Measurements from ENCODE around the gene ADARB1. TPM values are rescaled to one million over a fixed set of nuclear protein-coding genes. Genes with fewer than 3 reads are reported as not detected.

Gene ADARB1
- total and polyA plus RNA-seq, 2 experiments from 2014 or later: 4.8 to 14.8 TPM

DNA sequence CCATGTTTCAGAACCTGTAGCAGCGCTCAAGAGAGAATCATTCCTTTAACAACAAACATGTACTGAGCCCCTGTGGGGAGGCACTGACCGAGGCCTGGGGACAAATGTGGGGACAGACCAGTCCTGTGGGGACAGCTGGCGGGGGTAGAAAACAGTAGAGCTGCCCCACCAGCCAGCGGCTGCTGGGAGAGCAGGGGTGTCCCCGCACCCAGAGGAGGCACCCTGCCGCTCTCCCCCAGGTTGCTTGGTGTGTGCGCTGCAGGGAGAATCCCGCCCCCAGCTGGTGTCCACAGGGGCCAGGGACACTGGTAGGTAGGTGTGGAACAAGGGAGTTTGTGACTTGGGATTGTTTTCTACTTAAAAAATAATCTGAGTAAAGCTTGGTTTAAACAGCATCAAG is 62.1 kb downstream of the ADARB1 start:
- Mint-ChIP-seq H3K4me3 (no peak overlapping the region), H3K27me3 (ENCODE audit: insufficient read depth, low read depth, poor library complexity) (peaks cover 6% of the 10 kb centered on the region), H3K4me1 (peaks cover 2% of the 10 kb centered on the region; the same call in 1 of the 3 replicates), H3K36me3 (ENCODE audit: low read depth) (no peaks in the 10 kb centered on the region), H3K27ac (no peak overlapping the region; the same call in 1 of the 2 replicates), H3K9me3 (no peaks in the 10 kb centered on the region)
- Histone ChIP-seq H3F3A (replicated peaks; ENCODE audit: low read depth) (no peaks in the 10 kb centered on the region), H3K9me2 (ENCODE audit: insufficient read depth) (no peaks in the 10 kb centered on the region), H3K36me3 (ENCODE audit: insufficient read depth) (no peaks in the 10 kb centered on the region), H2AFZ (no peak overlapping the region), H4K20me1 (replicated peaks; ENCODE audit: insufficient read depth) (0 out of 2 replicates have a peak, but pooled peaks cover 4% of the 10 kb centered on the region), H3K4me2 (no peak overlapping the region), H3K4me3 (no peak overlapping the region), H3K79me2 (replicated peaks; ENCODE audit: insufficient read depth) (no peaks in the 10 kb centered on the region), H3K27ac (ENCODE audit: low read depth) (no peak overlapping the region), H3K27me3 (ENCODE audit: insufficient read depth) (no peaks in the 10 kb centered on the region), H3K4me1 (ENCODE audit: insufficient read depth) (no peaks in the 10 kb centered on the region)
- no peak for ATAC-seq
- DNase-seq (ENCODE audit: low spot score): no peak
- TF ChIP-seq ZNF114 (CRISPR knock-in tag; IDR thresholded peaks at IDR 0.05): no peak
- no peak for TF ChIP-seq CREB1 (CRISPR knock-in tag; IDR thresholded peaks at IDR 0.05; ENCODE audit: low read depth)
- TF ChIP-seq ETS1 (IDR thresholded peaks at IDR 0.05): no peak
- TF ChIP-seq CTCF (conservative IDR thresholded peaks at IDR 0.05; ENCODE audit: low read depth in 2 of 2): no peak
- no peak for TF ChIP-seq ZNF331 (CRISPR knock-in tag; IDR thresholded peaks at IDR 0.05; ENCODE audit: low read depth)
- no peak for TF ChIP-seq EZH2phosphoT487 (IDR thresholded peaks at IDR 0.05; ENCODE audit: unreplicated experiment)
- TF ChIP-seq EZH2 (IDR thresholded peaks at IDR 0.05; ENCODE audit: low read depth, unreplicated experiment): no peak
- TF ChIP-seq, protein P1, sequence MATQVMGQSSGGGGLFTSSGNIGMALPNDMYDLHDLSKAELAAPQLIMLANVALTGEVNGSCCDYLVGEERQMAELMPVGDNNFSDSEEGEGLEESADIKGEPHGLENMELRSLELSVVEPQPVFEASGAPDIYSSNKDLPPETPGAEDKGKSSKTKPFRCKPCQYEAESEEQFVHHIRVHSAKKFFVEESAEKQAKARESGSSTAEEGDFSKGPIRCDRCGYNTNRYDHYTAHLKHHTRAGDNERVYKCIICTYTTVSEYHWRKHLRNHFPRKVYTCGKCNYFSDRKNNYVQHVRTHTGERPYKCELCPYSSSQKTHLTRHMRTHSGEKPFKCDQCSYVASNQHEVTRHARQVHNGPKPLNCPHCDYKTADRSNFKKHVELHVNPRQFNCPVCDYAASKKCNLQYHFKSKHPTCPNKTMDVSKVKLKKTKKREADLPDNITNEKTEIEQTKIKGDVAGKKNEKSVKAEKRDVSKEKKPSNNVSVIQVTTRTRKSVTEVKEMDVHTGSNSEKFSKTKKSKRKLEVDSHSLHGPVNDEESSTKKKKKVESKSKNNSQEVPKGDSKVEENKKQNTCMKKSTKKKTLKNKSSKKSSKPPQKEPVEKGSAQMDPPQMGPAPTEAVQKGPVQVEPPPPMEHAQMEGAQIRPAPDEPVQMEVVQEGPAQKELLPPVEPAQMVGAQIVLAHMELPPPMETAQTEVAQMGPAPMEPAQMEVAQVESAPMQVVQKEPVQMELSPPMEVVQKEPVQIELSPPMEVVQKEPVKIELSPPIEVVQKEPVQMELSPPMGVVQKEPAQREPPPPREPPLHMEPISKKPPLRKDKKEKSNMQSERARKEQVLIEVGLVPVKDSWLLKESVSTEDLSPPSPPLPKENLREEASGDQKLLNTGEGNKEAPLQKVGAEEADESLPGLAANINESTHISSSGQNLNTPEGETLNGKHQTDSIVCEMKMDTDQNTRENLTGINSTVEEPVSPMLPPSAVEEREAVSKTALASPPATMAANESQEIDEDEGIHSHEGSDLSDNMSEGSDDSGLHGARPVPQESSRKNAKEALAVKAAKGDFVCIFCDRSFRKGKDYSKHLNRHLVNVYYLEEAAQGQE (IDR thresholded peaks at IDR 0.05; ENCODE audit: unreplicated experiment): no peak
- TF ChIP-seq POLR2AphosphoS5 (IDR thresholded peaks at IDR 0.05; ENCODE audit: low read depth): no peak
